Measurements from ENCODE around the gene MAPRE3.

DNA sequence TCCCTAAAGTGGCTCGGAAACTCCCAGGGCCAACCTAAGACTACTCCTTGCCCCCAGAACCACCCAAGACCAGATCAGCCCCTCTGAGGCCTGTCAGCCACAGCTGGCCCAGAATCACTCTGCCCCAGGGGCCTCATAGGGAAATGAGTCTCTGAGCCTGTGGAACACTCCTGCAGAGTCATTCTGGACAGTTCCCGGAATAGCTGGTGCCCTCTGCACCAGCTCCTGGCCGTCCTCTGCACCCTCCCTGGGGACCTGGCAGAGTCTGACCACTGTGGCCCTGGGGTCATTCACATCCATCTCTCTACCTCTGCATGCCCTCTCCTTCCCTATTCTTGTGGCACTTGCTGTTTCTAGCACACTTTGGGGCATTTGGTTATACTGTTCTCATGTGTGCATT lies 47.7 kb downstream of the MAPRE3 start:
- TF ChIP-seq SUZ12 (IDR thresholded peaks at IDR 0.05; ENCODE audit: extremely low read depth, insufficient read depth, insufficient read length) (no peak), ZNF274 (IDR thresholded peaks at IDR 0.05; ENCODE audit: low read depth, low read length) (no peak)

Measured in NT2/D1 (cell line).